Measurements from ENCODE around the gene DGKB.

DNA sequence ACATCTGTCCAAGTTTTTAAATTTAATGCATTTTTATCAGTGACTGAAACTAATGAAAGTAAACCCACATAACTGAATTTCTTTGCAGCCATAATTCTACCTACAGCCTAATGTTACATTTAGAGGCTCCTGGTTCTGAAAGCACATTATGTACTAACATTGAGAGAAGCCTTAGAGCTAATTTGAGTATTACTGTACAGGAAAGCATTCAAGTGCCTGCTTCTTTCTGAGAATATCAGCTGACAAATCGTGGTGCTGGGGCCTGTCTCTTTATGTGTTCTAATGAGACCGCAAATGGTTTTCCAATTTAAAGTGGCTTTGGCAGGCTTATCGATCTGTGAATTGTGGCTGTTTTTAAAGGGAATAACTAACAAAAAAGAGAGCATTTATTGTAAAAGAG lies 32.3 kb upstream of the DGKB start:
- TF ChIP-seq EZH2 (IDR thresholded peaks at IDR 0.05; ENCODE audit: borderline replicate concordance) (no peak), CTCF (IDR thresholded peaks at IDR 0.05; ENCODE audit: poor library complexity) (no peak)
